Measurements from ENCODE around the gene CLDN8.

Gene CLDN8

DNA sequence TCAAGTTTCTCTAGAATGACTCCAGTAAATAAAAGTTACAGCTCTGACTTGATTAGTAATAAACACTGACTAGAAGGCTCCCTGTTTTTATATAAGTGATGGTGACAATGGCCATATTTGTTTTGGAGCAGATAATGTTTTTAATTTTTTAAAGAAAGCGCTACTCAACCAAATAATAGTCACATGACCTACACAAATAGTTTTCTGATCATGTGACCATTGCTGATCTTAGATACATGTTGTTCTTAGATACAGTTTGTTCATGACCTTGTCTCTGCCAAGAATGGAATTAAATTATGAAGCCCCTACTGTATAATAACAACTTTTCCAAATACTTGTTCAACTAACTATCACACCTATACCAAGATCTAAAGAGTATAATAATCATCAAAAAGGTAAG, 22.3 kb upstream of the CLDN8 start:
- Histone ChIP-seq H3K27me3 (ENCODE audit: control insufficient read depth, insufficient read depth, low read length, poor library complexity, severe bottlenecking) (no peaks in the 10 kb centered on the region), H3K4me3 (ENCODE audit: insufficient read depth, low read depth, low read length) (no peak overlapping the region), H3K36me3 (ENCODE audit: control insufficient read depth, insufficient read depth, low read length) (no peaks in the 10 kb centered on the region), H3K27ac (ENCODE audit: insufficient read depth, low read depth, low read length, poor library complexity, severe bottlenecking) (no peak overlapping the region), H3K9me3 (ENCODE audit: control insufficient read depth, low read length) (no peaks in the 10 kb centered on the region), H3K4me1 (ENCODE audit: control insufficient read depth, insufficient read depth, low read length) (no peaks in the 10 kb centered on the region)
- WGBS, 2 experiments = 100% methylated on average over 1 of the region's 1 CpG; no CpG with 5 or more reads in 1 of the 2 experiments

DNA sequence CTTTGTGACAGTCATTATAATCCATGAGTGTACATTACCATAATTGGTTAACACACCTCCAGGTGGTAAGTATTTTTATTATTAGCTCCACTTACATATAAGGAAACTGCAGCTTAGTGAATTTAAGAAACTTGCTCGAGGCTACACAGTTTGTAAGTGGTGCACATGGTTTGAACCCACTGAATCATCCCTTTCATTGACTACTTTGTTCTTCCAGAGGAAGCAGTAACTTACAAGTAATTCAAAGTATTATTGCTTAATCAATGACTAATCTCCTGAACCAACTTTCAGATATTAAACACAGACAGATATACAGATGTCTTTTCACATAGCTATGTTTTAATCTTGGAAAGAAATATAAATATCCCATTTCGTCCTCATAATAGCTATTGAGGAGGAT, 18.7 kb upstream of the CLDN8 start:
- 100% methylated on average over 1 of the region's 2 CpGs for WGBS, 2 experiments
- no peaks in the 10 kb centered on the region for H3K27me3 ChIP-seq (ENCODE audit: control insufficient read depth, insufficient read depth, low read length, poor library complexity, severe bottlenecking)
- H3K4me1 ChIP-seq (ENCODE audit: control insufficient read depth, insufficient read depth, low read length) = no peaks in the 10 kb centered on the region
- H3K27ac ChIP-seq (ENCODE audit: insufficient read depth, low read depth, low read length, poor library complexity, severe bottlenecking) = no peak overlapping the region
- H3K36me3 ChIP-seq (ENCODE audit: control insufficient read depth, insufficient read depth, low read length) = no peaks in the 10 kb centered on the region
- no peaks in the 10 kb centered on the region for H3K9me3 ChIP-seq (ENCODE audit: control insufficient read depth, low read length)
- no peak overlapping the region for H3K4me3 ChIP-seq (ENCODE audit: insufficient read depth, low read depth, low read length)

DNA sequence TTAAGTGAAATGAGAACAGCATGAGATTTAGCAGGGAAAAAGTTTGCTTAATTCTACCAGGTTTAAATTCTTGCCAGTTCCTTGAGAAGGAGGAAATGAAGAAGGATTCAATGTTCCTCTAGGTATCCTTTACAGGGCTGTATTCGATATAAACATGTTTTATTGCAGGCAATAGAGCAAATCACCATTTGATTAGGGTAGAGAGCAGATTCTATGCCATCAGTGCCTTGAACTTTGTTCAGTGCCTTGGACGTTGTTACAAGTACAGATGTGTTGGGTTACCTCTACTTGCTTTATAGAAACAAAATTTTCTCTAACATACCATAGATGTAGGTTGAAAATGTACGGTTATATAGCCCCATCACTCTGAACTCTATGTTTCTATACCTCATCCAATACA, 18.2 kb upstream of the CLDN8 start:
- no peaks in the 10 kb centered on the region for H3K4me1 ChIP-seq (ENCODE audit: control insufficient read depth, insufficient read depth, low read length)
- H3K4me3 ChIP-seq (ENCODE audit: insufficient read depth, low read depth, low read length) = no peak overlapping the region
- H3K9me3 ChIP-seq (ENCODE audit: control insufficient read depth, low read length) = no peaks in the 10 kb centered on the region
- WGBS, 2 experiments = 93% methylated on average over 1 to 2 of the region's 3 CpGs
- H3K27me3 ChIP-seq (ENCODE audit: control insufficient read depth, insufficient read depth, low read length, poor library complexity, severe bottlenecking) = no peaks in the 10 kb centered on the region
- H3K36me3 ChIP-seq (ENCODE audit: control insufficient read depth, insufficient read depth, low read length) = no peaks in the 10 kb centered on the region
- H3K27ac ChIP-seq (ENCODE audit: insufficient read depth, low read depth, low read length, poor library complexity, severe bottlenecking) = no peak overlapping the region

DNA sequence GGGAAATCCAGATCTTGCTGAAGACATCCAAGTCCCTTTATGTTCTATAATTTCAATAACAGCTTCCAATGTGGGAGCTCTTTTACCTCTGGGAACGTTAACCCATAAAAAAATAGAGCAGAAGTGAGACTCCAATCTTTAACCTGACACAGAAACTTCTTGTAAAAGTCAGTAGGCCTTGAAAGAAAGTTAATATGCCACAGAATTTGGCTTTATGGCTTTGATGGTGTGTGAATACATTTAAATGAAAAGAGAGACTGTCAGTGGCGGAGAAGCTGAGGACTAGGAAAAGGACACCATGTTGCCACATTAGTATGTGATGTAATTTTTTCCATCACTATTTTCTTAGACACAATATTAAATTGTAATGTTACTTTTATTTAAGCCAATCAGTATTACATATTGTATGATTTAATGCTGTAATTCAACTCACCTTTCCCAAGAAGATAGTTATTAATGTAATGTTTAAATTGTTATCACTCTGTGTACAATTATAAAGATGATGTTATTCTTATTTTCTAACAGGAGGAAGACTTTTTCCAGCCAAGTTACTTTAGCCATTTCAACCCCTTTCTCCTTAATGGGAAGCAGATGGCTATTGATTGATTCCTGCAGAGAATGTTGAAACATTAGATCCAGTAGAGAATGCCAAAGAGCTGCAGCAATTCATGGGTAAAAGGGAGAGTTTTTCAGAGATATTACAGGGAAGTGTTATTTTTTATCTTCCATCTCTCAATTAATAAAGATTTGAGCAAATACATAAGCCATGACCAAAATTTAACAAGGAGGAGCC, 17.5 kb upstream of the CLDN8 start:
- H3K4me1 ChIP-seq (ENCODE audit: control insufficient read depth, insufficient read depth, low read length) = no peaks in the 10 kb centered on the region
- H3K9me3 ChIP-seq (ENCODE audit: control insufficient read depth, low read length) = no peaks in the 10 kb centered on the region
- 89 to 100% methylated on average over 2 of the region's 2 CpGs for WGBS, 2 experiments
- no peaks in the 10 kb centered on the region for H3K27me3 ChIP-seq (ENCODE audit: control insufficient read depth, insufficient read depth, low read length, poor library complexity, severe bottlenecking)
- H3K27ac ChIP-seq (ENCODE audit: insufficient read depth, low read depth, low read length, poor library complexity, severe bottlenecking) = no peak overlapping the region
- no peak overlapping the region for H3K4me3 ChIP-seq (ENCODE audit: insufficient read depth, low read depth, low read length)
- no peaks in the 10 kb centered on the region for H3K36me3 ChIP-seq (ENCODE audit: control insufficient read depth, insufficient read depth, low read length)

DNA sequence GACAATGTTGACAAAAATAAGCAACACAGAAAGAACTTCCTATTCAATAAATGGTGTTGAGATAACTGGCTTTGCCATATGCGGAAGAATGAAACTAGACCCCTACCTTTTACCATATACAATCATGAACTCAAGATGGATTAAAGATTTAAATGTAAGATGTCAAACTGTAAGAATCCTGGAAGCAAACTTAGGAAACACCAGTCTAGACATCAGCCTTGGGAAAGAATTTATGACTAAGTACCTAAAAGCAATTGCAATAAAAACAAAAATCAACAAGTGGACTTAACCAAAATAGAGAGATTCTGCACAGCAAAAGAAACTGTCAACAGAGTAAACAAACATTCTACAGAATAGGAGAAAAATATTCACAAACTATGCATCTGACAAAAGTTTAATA, 16.1 kb upstream of the CLDN8 start:
- Histone ChIP-seq H3K4me1 (ENCODE audit: control insufficient read depth, insufficient read depth, low read length) (no peaks in the 10 kb centered on the region), H3K27me3 (ENCODE audit: control insufficient read depth, insufficient read depth, low read length, poor library complexity, severe bottlenecking) (no peaks in the 10 kb centered on the region), H3K9me3 (ENCODE audit: control insufficient read depth, low read length) (no peaks in the 10 kb centered on the region), H3K36me3 (ENCODE audit: control insufficient read depth, insufficient read depth, low read length) (no peaks in the 10 kb centered on the region), H3K4me3 (ENCODE audit: insufficient read depth, low read depth, low read length) (no peak overlapping the region), H3K27ac (ENCODE audit: insufficient read depth, low read depth, low read length, poor library complexity, severe bottlenecking) (no peak overlapping the region)
- WGBS, 2 experiments = 83% methylated on average over 1 of the region's 1 CpG; no CpG with 5 or more reads in 1 of the 2 experiments

DNA sequence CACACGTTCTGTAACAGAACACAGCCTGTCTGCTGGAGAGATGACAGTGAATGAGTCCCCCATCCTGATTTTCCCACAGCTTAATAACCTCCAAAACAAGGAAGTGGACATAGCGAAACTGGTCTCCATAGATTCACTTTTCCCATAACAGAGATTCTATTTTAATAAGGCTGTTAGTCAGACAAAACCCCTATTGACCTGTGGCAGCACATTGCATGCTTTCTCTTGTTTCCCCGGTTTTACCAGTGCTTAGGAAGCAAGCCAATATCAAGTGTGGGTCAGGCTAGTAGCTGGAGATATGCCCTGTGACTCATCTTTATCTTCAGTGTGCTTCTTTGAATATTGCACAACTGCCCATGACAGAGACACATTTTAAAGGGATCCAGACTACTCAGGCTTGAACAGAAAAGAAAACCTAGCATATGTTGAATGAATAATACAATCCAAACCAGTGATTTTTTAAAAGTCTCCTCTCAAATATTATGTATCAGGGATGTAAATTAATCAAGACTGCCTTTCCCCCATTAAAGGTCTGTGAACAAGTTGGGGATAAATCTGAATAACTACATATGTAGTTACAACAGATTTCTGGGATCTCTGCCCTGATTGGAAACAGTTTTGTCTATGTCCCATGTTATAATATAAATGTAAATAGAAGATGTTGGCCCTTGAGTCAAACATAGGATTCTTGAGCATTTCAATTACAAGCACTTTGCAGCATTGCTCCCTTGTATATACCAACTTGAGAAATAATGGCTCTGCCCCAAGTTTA, 11.9 kb upstream of the CLDN8 start:
- no peaks in the 10 kb centered on the region for H3K4me1 ChIP-seq (ENCODE audit: control insufficient read depth, insufficient read depth, low read length)
- WGBS, 2 experiments = 87 to 98% methylated on average over 3 of the region's 3 CpGs
- no peaks in the 10 kb centered on the region for H3K27me3 ChIP-seq (ENCODE audit: control insufficient read depth, insufficient read depth, low read length, poor library complexity, severe bottlenecking)
- H3K9me3 ChIP-seq (ENCODE audit: control insufficient read depth, low read length) = no peaks in the 10 kb centered on the region
- no peaks in the 10 kb centered on the region for H3K36me3 ChIP-seq (ENCODE audit: control insufficient read depth, insufficient read depth, low read length)
- H3K4me3 ChIP-seq (ENCODE audit: insufficient read depth, low read depth, low read length) = no peak overlapping the region
- no peak overlapping the region for H3K27ac ChIP-seq (ENCODE audit: insufficient read depth, low read depth, low read length, poor library complexity, severe bottlenecking)

DNA sequence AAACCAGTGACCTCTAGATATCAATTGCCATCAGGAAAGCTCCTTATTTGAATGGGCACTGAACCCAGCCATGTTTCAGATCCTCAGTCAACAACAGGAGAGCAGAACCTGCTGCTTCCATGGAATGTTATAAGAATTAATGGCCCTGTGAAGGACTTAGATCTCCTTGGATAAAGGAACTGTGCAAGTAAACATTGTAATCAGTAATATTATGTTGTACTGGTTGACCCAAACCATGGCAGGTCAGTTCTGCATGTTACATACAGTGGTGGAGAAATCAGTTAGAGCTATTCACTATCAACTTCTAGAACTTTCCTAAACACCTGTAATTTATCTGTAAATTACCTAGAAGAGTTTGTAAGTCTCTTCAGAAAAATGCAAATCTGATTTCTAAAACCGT, 11.2 kb upstream of the CLDN8 start:
- Histone ChIP-seq H3K4me3 (ENCODE audit: insufficient read depth, low read depth, low read length) (no peak overlapping the region), H3K36me3 (ENCODE audit: control insufficient read depth, insufficient read depth, low read length) (no peaks in the 10 kb centered on the region), H3K9me3 (ENCODE audit: control insufficient read depth, low read length) (no peaks in the 10 kb centered on the region), H3K4me1 (ENCODE audit: control insufficient read depth, insufficient read depth, low read length) (no peaks in the 10 kb centered on the region), H3K27ac (ENCODE audit: insufficient read depth, low read depth, low read length, poor library complexity, severe bottlenecking) (no peak overlapping the region), H3K27me3 (ENCODE audit: control insufficient read depth, insufficient read depth, low read length, poor library complexity, severe bottlenecking) (no peaks in the 10 kb centered on the region)
- 100% methylated on average over 1 of the region's 1 CpG; no CpG with 5 or more reads in 1 of the 2 experiments for WGBS, 2 experiments

DNA sequence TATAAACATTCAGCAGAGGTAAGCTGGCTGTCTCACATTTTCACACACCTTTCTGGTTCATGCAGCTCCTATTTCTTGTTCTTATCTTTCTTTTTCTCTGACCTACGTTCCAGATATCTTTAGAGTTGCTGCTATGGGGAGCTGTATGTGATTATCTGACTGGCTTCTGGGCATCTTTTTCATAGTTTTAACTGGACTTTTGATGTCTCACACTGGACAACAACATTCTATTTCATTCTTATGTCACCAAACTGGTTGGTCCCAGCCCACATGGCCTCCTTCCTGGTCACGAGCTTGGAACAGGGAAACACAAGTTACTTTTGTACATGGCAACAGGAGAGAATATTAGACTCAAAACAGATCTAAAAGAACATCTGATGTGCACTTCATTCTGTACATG, 7.7 kb upstream of the CLDN8 start:
- H3K4me3 ChIP-seq (ENCODE audit: insufficient read depth, low read depth, low read length) = no peak overlapping the region
- H3K9me3 ChIP-seq (ENCODE audit: control insufficient read depth, low read length) = no peaks in the 10 kb centered on the region
- H3K4me1 ChIP-seq (ENCODE audit: control insufficient read depth, insufficient read depth, low read length) = no peaks in the 10 kb centered on the region
- H3K27ac ChIP-seq (ENCODE audit: insufficient read depth, low read depth, low read length, poor library complexity, severe bottlenecking) = no peak overlapping the region
- H3K36me3 ChIP-seq (ENCODE audit: control insufficient read depth, insufficient read depth, low read length) = no peaks in the 10 kb centered on the region
- WGBS, 2 experiments = 97 to 100% methylated on average over 1 to 2 of the region's 2 CpGs
- no peaks in the 10 kb centered on the region for H3K27me3 ChIP-seq (ENCODE audit: control insufficient read depth, insufficient read depth, low read length, poor library complexity, severe bottlenecking)

DNA sequence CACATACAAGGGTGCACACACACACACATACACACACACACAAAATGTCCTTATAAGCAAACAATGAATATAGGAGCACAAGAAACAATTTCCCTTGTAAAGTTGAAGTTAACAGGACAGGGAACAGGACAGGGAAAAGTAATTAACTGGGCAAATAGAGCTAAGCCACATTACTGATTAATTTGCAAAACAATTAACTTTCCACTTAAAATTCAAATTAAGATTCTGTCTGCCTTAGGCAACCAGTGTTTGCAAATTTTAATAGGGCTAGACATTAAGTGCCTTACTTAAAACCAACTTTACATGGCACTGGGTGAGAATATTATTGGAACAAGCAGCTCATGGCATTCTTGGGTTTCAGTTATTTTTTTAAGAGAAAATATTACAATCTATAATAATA, 6.8 kb upstream of the CLDN8 start:
- Histone ChIP-seq H3K27me3 (ENCODE audit: control insufficient read depth, insufficient read depth, low read length, poor library complexity, severe bottlenecking) (no peaks in the 10 kb centered on the region), H3K4me1 (ENCODE audit: control insufficient read depth, insufficient read depth, low read length) (no peaks in the 10 kb centered on the region), H3K4me3 (ENCODE audit: insufficient read depth, low read depth, low read length) (no peak overlapping the region), H3K9me3 (ENCODE audit: control insufficient read depth, low read length) (no peaks in the 10 kb centered on the region), H3K36me3 (ENCODE audit: control insufficient read depth, insufficient read depth, low read length) (no peaks in the 10 kb centered on the region), H3K27ac (ENCODE audit: insufficient read depth, low read depth, low read length, poor library complexity, severe bottlenecking) (no peak overlapping the region)

DNA sequence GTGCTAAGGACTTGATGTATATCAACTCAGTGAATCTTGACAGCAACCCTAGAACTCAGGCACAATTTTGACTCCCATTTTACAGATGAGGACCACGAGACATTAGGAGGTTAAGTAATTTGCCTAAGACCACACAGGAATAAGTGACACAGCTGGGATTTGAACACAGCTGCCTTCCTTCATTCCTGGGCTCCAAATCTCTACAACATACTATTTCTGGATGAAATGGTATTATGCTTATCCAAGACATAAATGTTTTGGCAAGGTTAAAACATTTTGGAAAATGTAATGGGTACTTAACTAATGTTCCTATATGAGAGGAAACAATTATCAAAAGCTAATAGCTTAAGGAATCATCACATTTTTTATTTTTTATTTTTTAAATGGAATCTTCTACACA, 4.8 kb downstream of the CLDN8 start:
- Histone ChIP-seq H3K4me3 (ENCODE audit: insufficient read depth, low read depth, low read length) (no peak overlapping the region), H3K36me3 (ENCODE audit: control insufficient read depth, insufficient read depth, low read length) (no peaks in the 10 kb centered on the region), H3K27ac (ENCODE audit: insufficient read depth, low read depth, low read length, poor library complexity, severe bottlenecking) (no peak overlapping the region), H3K9me3 (ENCODE audit: control insufficient read depth, low read length) (no peaks in the 10 kb centered on the region), H3K27me3 (ENCODE audit: control insufficient read depth, insufficient read depth, low read length, poor library complexity, severe bottlenecking) (no peaks in the 10 kb centered on the region), H3K4me1 (ENCODE audit: control insufficient read depth, insufficient read depth, low read length) (no peaks in the 10 kb centered on the region)
- WGBS, 2 experiments = 86 to 91% methylated on average over 1 of the region's 1 CpG
